GM23248 (cell line): ENCODE results near the gene YEATS2.

Experiments used
- EZH2 ChIP-seq: fragments of 200-600 bp; sonication (generic); IDR thresholded peaks from 2 replicates; pipeline ENCODE4 v1.6.1; 2018; ENCODE audit warnings: antibody characterized with exemption, mild to moderate bottlenecking; ENCODE audit not compliant: insufficient read depth, poor library complexity, severe bottlenecking
- EZH2phosphoT487 ChIP-seq: fragments of 200-600 bp; sonication (generic); IDR thresholded peaks from 2 replicates; pipeline ENCODE4 v1.6.1; 2018; ENCODE audit warnings: antibody characterized with exemption, moderate library complexity, mild to moderate bottlenecking, low read depth; ENCODE audit not compliant: insufficient read depth

- TF ChIP-seq EZH2 (no peak), EZH2phosphoT487 (no peak)
Measured at GRCh38 chr3:183650554-183650953, 47.0 kb upstream of the YEATS2 start.
